Ishikawa (cell line): ENCODE data around the gene MT1H.

ENCODE experiments used
- CEBPB ChIP-seq: IDR thresholded peaks from 2 replicates; pipeline ENCODE4 v1.6.1; 2012
- CREB1 ChIP-seq: IDR thresholded peaks from 2 replicates; pipeline ENCODE4 v1.6.1; 2012; ENCODE audit warnings: low read depth
- EGR1 ChIP-seq: IDR thresholded peaks from 2 replicates; pipeline ENCODE4 v1.6.1; 2012
- EP300 ChIP-seq: IDR thresholded peaks from 2 replicates; pipeline ENCODE4 v1.6.1; 2012; ENCODE audit warnings: borderline replicate concordance
- FOXM1 ChIP-seq: IDR thresholded peaks from 2 replicates; pipeline ENCODE4 v1.6.1; 2012; ENCODE audit warnings: low read depth, borderline replicate concordance
- MAX ChIP-seq: IDR thresholded peaks from 2 replicates; pipeline ENCODE4 v1.6.1; 2012
- NFIC ChIP-seq: IDR thresholded peaks from 2 replicates; pipeline ENCODE4 v1.6.1; 2012
- RAD21 ChIP-seq: IDR thresholded peaks from 2 replicates; pipeline ENCODE4 v1.6.1; 2012; ENCODE audit warnings: low read depth
- REST ChIP-seq: IDR thresholded peaks from 2 replicates; pipeline ENCODE4 v1.6.1; 2012; ENCODE audit warnings: low read depth, mild to moderate bottlenecking
- TAF1 ChIP-seq: IDR thresholded peaks from 2 replicates; pipeline ENCODE4 v1.6.1; 2012; ENCODE audit warnings: low read depth, mild to moderate bottlenecking
- TCF12 ChIP-seq: IDR thresholded peaks from 2 replicates; pipeline ENCODE4 v1.6.1; 2012; ENCODE audit warnings: low read depth
- TEAD4 ChIP-seq: IDR thresholded peaks from 2 replicates; pipeline ENCODE4 v1.6.1; 2012
- USF1 ChIP-seq: IDR thresholded peaks from 2 replicates; pipeline ENCODE4 v1.6.1; 2012
- YY1 ChIP-seq: IDR thresholded peaks from 2 replicates; pipeline ENCODE4 v1.6.1; 2012; ENCODE audit warnings: low read depth
- ZBTB7A ChIP-seq: IDR thresholded peaks from 2 replicates; pipeline ENCODE4 v1.6.1; 2012; ENCODE audit warnings: low read depth

MT1H gene

GRCh38 chr16:56664506-56664905 lies 5.1 kb upstream of the MT1H start:
- no peak for TF ChIP-seq RAD21
- TF ChIP-seq ZBTB7A = no peak
- TF ChIP-seq EP300 = no peak
- no peak for TF ChIP-seq EGR1
- no peak for TF ChIP-seq CREB1
- TF ChIP-seq CEBPB = no peak
- no peak for TF ChIP-seq YY1
- TF ChIP-seq NFIC = no peak

GRCh38 chr16:56667581-56668571 lies 1.7 kb upstream of the MT1H start, which contains the start of gene MT1G:
MT1G (minus strand) TSS chr16:56668065; CDS start chr16:56667993, 72 bp downstream.
- TF ChIP-seq TAF1 (no peak), YY1 (no peak), EP300 (no peak), RAD21 (no peak), FOXM1 (no peak), REST (no peak), CEBPB (no peak), TEAD4 (no peak), TCF12 (no peak), NFIC (no peak), USF1 (no peak), CREB1 (no peak), ZBTB7A (no peak), EGR1 (no peak), MAX (no peak)

GRCh38 chr16:56669840-56670619 lies 416 bp downstream of the MT1H start:
- no peak for TF ChIP-seq MAX
- no peak for TF ChIP-seq NFIC
- TF ChIP-seq TCF12 = no peak
- TF ChIP-seq CREB1 = no peak
- TF ChIP-seq YY1 = no peak
- TF ChIP-seq REST = no peak

GRCh38 chr16:56670620-56670934 lies 963 bp downstream of the MT1H start:
- TF ChIP-seq NFIC (no peak), REST (no peak), EP300 (no peak), TAF1 (no peak), EGR1 (no peak), TCF12 (no peak), ZBTB7A (no peak), USF1 (no peak), YY1 (no peak), TEAD4 (no peak), CREB1 (no peak), MAX (no peak), RAD21 (no peak), CEBPB (no peak), FOXM1 (no peak)
